NCI-H69 (cell line): ENCODE results near the gene EYS.

ENCODE experiments used
- DNase-seq: peaks from one replicate; lab custom pipeline; 2025; lab: John Stamatoyannopoulos, UW

The EYS gene

GRCh38 chr6:63672582-63673129 is 2034.4 kb downstream of the EYS start:
- DNase-seq, result no peak

DNA sequence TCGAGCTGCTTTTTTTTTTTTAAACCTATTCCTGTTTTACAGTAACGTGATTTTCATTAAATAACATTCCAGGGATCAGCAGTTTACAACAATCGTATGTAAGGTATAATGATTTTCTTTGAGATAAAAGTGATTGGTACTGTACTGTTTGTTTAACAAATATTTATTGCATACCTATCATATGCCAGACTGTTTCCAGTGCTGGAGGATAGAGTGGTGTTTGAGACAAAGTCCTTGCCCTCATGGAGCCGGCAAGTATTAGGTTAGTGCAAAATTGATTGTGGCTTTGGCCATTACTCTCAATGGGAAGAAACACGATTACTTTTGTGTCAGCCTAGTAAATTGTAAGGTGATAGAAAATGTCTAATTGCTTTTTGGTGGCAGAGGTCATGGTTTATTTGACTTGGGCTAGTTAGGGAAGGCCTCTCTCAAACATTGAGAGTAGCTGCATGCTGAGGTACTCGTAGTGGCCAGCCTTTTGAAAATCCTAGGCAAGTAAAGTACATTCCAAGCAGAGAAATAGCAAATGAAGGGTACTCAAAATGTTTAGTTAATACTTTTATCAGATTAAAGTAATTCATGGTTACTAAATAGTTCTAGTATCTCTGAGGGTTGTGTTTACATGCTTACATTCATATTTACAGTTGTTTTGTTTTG is 2035.8 kb downstream of the EYS start:
- DNase-seq, result peak; percentile 39
